ENCODE data around the gene GTF2H3. TPM values are rescaled to one million over a fixed set of nuclear protein-coding genes. Genes with fewer than 3 reads are reported as not detected.
A peak's percentile ranks its signal among the peaks of the same experiment; 100 is the strongest.

GTF2H3 gene
- total and polyA plus RNA-seq, 9 of the 15 experiments (the other 6 are each of a cell fraction or from before 2014, with no cell fraction given): 22.7 to 99.7 (median 49.6) TPM

GRCh38 chr12:123601602-123602489 lies 31.8 kb upstream of the GTF2H3 start, which contains the start of gene DDX55 (continued):
- peak; percentile 65; the same call in 1 of the 2 replicates for TF ChIP-seq HLTF (IDR thresholded peaks at IDR 0.05)
- TF ChIP-seq SMAD3 (CRISPR knock-in tag; conservative IDR thresholded peaks at IDR 0.05): 0 out of 2 replicates have a peak, but pooled peaks have one; percentile 22
- peak; percentile 48 to 84; a peak in 3 of 4 replicates for TF ChIP-seq NONO (IDR thresholded peaks at IDR 0.05; ENCODE audit: low read depth in 2 of 2, low read length in 1 of 2)
- peak; percentile 46 for TF ChIP-seq SRSF7 (optimal IDR thresholded peaks at IDR 0.05; ENCODE audit: low read depth, low read length)
- TF ChIP-seq NRF1 (conservative IDR thresholded peaks at IDR 0.05 in 1 of 2, IDR thresholded peaks at IDR 0.05 in 1 of 2): peak; percentile 33 to 50; a peak in 3 of 4 replicates
- peak; percentile 77; the same call in 1 of the 2 replicates for TF ChIP-seq TGIF2 (CRISPR knock-in tag; IDR thresholded peaks at IDR 0.05)
- TF ChIP-seq ZNF24 (IDR thresholded peaks at IDR 0.05): peak; percentile 32; the same call in 1 of the 2 replicates
- no peak for TF ChIP-seq ARID3B (CRISPR knock-in tag; IDR thresholded peaks at IDR 0.05; ENCODE audit: borderline replicate concordance)
- TF ChIP-seq FOSL1 (tag; conservative IDR thresholded peaks at IDR 0.05): peak; percentile 46; the same call in 1 of the 2 replicates
- peak; percentile 51; the same call in 1 of the 2 replicates for TF ChIP-seq DEAF1 (CRISPR knock-in tag; IDR thresholded peaks at IDR 0.05)
- TF ChIP-seq ELF1 (tag; IDR thresholded peaks at IDR 0.05): peak; percentile 91
- TF ChIP-seq ZNF146 (CRISPR knock-in tag; IDR thresholded peaks at IDR 0.05; ENCODE audit: unreplicated experiment): no peak
- no peak for TF ChIP-seq GTF3C2 (IDR thresholded peaks at IDR 0.05; ENCODE audit: borderline replicate concordance, extremely low read depth, insufficient read length)
- TF ChIP-seq SMARCB1 (IDR thresholded peaks at IDR 0.05; ENCODE audit: insufficient read length, low read depth): no peak

Data from K562 (cell line).